Measurements from ENCODE around the gene UBASH3A.

The UBASH3A gene

DNA sequence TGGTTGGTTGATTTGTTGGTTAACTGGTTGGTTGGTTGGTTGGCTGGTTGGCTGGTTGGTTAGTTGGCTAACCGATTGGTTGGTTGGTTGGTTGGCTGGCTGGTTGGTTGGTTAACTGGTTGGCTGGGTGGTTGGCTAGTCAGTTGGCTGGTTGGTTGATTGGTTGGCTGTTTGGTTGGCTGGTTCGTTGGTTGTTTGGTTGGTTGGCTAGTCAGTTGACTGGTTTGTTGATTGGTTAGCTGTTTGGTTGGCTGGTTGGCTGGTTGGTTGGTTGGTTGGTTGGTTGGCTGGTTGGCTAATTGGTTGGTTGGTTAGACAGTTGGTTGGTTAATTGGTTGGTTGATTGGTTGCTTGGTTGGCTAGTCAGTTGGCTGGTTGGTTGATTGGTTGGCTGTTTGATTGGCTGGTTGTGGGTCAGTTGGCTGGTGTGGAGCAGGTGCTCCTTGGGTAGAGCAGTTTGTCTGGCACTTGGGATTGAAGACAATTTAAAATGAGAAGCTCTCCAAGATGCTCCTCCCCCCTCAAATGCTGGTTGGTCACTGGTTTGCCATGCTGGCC, 85.4 kb downstream of the UBASH3A start:
- H3K27me3 Mint-ChIP-seq, result no peaks in the 10 kb centered on the region
- H3K9me3 Mint-ChIP-seq (ENCODE audit: low read depth), result no peaks in the 10 kb centered on the region

DNA sequence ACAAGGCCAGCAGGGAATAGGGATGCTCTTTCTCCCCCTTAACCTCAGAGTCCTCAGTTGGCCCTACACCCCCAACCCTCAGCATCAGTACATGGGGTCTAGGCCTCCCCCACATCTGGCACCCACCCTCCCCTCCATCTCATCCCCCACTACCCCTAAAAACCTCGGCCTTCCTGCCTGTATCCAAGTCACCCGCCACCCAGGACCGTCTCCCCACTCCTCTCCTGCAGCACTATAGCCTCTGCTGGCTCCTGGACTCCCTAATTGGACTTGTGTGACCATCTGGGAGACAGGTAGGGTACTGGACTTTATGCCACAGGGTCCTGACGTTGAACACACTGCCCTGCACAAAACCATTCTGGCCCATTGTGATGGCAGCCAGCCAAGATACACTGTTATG, 86.3 kb downstream of the UBASH3A start:
- no peak overlapping the region for H3K27ac Mint-ChIP-seq
- no peaks in the 10 kb centered on the region for H3K9me3 Mint-ChIP-seq (ENCODE audit: low read depth)
- no peaks in the 10 kb centered on the region for H3K36me3 Mint-ChIP-seq
- H3K4me3 Mint-ChIP-seq, result no peak overlapping the region
- no peaks in the 10 kb centered on the region for H3K27me3 Mint-ChIP-seq
- H3K4me1 Mint-ChIP-seq (ENCODE audit: low read depth), result no peaks in the 10 kb centered on the region

More for the DNA sequence above, 85.4 kb downstream of the UBASH3A start:
- Mint-ChIP-seq H3K4me1 (ENCODE audit: low read depth) (no peaks in the 10 kb centered on the region), H3K4me3 (no peak overlapping the region), H3K27ac (no peak overlapping the region), H3K36me3 (no peaks in the 10 kb centered on the region)

DNA sequence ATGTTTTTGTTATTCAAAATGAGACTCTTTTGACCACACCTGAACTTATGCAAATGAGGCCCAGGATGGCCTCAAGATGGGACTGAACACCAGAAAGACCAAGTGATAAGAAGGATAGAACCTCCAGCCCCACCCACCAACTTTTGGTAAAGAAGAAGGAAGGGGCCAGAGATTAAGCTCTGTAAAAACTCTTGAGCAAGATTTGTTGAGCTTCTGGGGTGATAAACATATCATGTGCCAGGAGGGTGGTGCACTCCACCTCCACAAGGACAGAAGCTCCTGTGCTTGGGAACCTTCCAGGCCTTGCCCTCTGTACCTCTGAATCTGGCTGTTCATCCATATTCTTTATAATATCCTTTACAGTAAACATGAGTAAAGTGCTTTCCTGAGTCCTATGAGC, 87.0 kb downstream of the UBASH3A start:
- Mint-ChIP-seq H3K27me3 (no peaks in the 10 kb centered on the region), H3K9me3 (ENCODE audit: low read depth) (no peaks in the 10 kb centered on the region), H3K36me3 (no peaks in the 10 kb centered on the region), H3K27ac (no peak overlapping the region), H3K4me1 (ENCODE audit: low read depth) (peaks cover under 1% of the 10 kb centered on the region), H3K4me3 (no peak overlapping the region)

DNA sequence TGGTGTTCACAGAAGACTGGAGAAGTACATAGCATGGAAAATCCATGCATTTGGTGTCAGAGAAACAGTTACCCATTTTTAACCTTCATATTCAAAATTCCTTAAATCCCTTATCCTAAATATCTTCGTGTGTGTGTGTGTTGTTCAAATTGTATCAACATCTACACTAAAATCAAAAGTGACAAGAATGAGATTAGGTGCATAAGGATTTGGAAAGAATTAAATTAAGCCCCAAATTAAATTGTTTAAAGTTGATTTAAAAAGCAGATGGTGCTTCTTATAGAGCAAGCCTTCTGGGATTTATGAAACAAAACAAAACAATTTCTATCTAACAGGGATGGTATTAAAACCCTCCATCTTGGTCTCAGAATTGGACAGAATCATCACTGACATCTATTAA, 87.6 kb downstream of the UBASH3A start:
- no peak overlapping the region for H3K4me3 Mint-ChIP-seq
- H3K36me3 Mint-ChIP-seq, result no peaks in the 10 kb centered on the region
- H3K27me3 Mint-ChIP-seq, result no peaks in the 10 kb centered on the region
- no peak overlapping the region for H3K27ac Mint-ChIP-seq
- H3K9me3 Mint-ChIP-seq (ENCODE audit: low read depth), result no peaks in the 10 kb centered on the region
- H3K4me1 Mint-ChIP-seq (ENCODE audit: low read depth), result peaks cover 5% of the 10 kb centered on the region

DNA sequence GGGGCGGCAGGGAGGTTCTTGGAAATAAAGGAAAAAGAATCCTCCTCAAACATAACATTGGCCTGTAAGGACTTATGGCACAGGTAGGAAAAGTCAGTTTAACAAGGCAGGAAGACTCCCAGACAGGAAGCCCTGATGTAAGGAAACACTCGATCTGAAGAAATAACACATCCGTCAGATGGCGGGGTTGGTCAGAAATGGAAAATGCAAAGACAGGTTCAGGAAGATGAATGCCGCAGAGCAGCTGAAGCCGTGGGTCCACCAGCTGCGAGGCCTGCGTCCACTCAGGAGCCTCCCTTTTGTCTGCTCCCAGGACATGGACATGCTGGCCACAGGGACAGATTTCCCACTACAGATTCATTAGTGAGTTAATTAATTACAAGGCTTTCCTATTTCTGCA, 88.5 kb downstream of the UBASH3A start:
- H3K4me1 Mint-ChIP-seq (ENCODE audit: low read depth), result peaks cover 10% of the 10 kb centered on the region
- no peaks in the 10 kb centered on the region for H3K9me3 Mint-ChIP-seq (ENCODE audit: low read depth)
- H3K27ac Mint-ChIP-seq, result no peak overlapping the region
- no peak overlapping the region for H3K4me3 Mint-ChIP-seq
- H3K36me3 Mint-ChIP-seq, result no peaks in the 10 kb centered on the region
- H3K27me3 Mint-ChIP-seq, result no peaks in the 10 kb centered on the region

DNA sequence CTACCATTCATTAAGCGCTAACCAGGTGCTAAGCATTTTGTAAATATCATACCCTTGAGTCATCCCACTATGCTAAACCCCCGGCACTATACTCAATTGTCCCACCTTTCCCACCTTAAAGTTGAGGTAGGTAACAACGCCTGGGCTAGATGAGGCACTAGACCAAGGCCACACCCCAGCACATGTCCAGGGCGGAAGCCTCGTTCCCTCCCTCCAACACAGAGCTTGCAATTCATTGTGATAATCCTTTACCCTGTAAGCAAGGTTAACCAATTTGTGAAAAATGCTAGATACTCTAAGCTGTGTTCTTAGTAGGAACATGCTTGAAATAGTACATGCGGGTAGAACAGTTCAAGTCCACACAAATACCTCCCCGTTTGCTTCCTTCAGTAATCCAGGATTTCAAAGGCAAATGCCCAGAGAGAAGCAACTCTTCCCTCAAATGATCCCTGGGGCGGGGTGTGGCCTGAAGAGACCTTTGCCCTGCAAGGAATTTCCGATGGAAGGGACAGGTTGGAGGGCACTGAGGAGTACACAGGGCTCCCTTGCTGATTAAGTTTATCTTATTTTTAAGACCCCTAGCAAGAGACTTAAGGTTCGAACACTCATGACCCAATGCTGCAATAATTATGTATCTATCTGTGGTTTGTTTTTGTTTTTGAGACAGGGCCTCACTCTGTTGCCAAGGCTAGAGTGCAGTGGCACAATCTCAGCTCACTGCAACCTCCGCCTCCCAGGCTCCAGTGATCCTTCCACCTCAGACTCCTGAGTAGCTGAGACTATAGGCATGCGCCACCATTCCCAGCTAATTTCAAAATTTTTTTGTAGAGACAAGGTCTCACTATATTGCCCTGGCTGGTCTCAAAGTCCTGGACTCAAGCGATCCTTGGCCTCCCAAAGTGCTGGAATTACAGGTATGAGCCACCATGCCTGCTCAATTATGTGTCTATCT, 89.7 kb downstream of the UBASH3A start:
- Mint-ChIP-seq H3K9me3 (ENCODE audit: low read depth) (no peaks in the 10 kb centered on the region), H3K36me3 (no peaks in the 10 kb centered on the region), H3K27me3 (no peaks in the 10 kb centered on the region), H3K4me3 (no peak overlapping the region), H3K4me1 (ENCODE audit: low read depth) (peaks cover 12% of the 10 kb centered on the region), H3K27ac (no peak overlapping the region)

DNA sequence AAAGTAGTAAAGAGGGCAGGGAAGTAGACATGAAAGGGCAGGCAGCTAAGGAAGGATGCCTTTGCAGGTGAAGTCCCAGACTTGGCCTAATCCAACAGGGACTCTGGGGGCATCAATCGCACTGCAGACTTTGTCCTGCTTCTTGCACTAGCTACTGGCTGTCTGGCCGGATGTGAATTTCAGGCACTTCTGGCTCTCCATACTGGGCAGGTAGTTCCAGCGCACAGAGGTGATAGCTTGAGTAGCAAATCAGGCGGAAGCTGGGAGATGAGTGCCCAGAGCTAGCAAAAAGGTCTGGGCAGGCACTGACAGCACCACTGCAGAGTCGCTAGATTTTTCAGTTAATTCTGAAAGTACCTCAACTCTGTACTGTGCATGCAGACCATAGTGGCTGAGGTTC, 91.3 kb downstream of the UBASH3A start:
- H3K27me3 Mint-ChIP-seq, result no peaks in the 10 kb centered on the region
- peaks cover 12% of the 10 kb centered on the region for H3K4me1 Mint-ChIP-seq (ENCODE audit: low read depth)
- no peak overlapping the region for H3K4me3 Mint-ChIP-seq
- H3K9me3 Mint-ChIP-seq (ENCODE audit: low read depth), result no peaks in the 10 kb centered on the region
- H3K36me3 Mint-ChIP-seq, result no peaks in the 10 kb centered on the region
- no peak overlapping the region for H3K27ac Mint-ChIP-seq

DNA sequence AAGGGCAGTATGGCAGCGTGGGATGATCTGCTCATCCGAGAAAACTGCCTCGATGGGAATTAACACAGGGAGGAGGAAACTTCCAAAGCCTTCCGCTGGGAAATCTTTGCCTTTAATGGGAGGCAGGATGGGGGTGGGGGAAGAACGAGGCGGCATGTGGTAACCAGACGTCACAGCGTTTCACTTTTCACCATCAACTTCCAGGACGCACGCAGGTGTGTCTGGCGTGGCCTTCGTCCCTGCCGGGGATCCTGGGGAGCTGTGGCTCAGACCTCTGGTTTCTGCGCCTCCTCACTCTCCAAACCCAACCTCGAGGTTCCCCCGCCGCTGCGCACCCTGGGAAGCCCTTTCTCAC, 92.0 kb downstream of the UBASH3A start:
- Mint-ChIP-seq H3K4me1 (ENCODE audit: low read depth) (peaks cover 12% of the 10 kb centered on the region), H3K27me3 (no peaks in the 10 kb centered on the region), H3K27ac (peak overlapping the region; percentile 54), H3K36me3 (no peaks in the 10 kb centered on the region), H3K9me3 (ENCODE audit: low read depth) (no peaks in the 10 kb centered on the region), H3K4me3 (peak overlapping the region; percentile 92)

DNA sequence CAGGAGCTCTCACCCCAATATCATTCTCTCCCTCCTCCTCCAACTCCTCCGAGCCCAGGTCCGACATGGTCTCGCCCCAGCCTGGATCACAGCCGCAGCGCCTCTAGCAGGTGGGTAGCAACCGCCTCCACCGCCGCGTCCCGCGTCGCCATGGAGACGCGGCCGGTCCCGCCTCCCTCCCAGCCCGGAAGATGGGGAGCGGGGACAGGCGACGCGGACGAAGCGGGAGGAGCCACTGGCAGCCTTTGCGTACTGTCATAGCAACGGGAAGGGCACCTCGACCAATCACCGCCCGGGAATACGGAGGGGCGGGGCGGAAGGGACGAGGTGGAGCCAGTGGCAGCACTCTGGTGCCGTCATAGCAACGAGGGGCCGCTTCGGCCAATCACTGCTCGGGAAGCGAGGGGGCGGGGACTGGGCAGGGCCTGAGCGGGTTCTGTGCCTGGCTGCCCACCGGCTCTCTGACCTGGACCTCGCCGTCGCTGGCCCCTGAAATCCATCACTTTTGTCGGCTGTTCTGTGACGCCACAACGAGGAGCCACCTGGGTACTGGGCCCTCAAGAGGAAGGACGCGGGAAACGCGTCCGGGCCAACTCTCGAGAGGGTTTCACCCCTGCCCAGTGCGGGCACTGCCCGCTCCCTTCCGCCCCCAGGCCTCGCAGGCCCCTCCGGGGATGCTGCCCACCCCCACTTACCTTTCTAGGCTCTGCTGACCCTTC, 92.6 kb downstream of the UBASH3A start, which contains the start of gene RSPH1:
Gene RSPH1, minus strand, starts transcription at position 105 of the 719 bp plus-strand sequence. Its CDS starts 38 bp downstream, at position 67.
- H3K4me1 Mint-ChIP-seq (ENCODE audit: low read depth), result peaks cover 12% of the 10 kb centered on the region
- H3K4me3 Mint-ChIP-seq, result peak within 1 kb of the TSS; percentile 92
- peak within 1 kb of the TSS; percentile 86 for H3K27ac Mint-ChIP-seq
- no peaks in the 10 kb centered on the region for H3K36me3 Mint-ChIP-seq
- H3K27me3 Mint-ChIP-seq, result no peaks in the 10 kb centered on the region
- no peaks in the 10 kb centered on the region for H3K9me3 Mint-ChIP-seq (ENCODE audit: low read depth)

DNA sequence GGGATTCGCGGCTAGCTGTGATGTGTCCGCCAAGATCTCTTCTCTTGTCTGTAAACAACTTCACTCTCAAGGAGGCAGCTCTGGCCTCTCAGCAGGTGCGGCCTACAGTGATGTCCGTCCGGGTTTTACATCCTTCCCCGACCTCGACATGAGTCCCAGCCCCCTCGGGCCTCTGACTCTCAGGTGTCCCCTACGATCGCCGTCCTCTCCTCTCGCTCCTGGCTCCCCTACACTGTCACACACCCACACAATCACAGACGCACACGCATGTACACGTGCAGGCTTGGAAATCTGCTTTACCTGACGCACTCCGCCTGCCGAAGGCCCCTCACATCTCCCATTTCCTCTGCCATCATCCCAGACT, 93.1 kb downstream of the UBASH3A start:
- peak overlapping the region; percentile 86 for H3K27ac Mint-ChIP-seq
- H3K4me1 Mint-ChIP-seq (ENCODE audit: low read depth), result peaks cover 12% of the 10 kb centered on the region
- H3K27me3 Mint-ChIP-seq, result no peaks in the 10 kb centered on the region
- H3K9me3 Mint-ChIP-seq (ENCODE audit: low read depth), result no peaks in the 10 kb centered on the region
- no peaks in the 10 kb centered on the region for H3K36me3 Mint-ChIP-seq
- H3K4me3 Mint-ChIP-seq, result peak overlapping the region; percentile 92
